ENCODE data around the gene BNIP3.
A peak's percentile ranks its signal among the peaks of the same experiment; 100 is the strongest.

Gene BNIP3

GRCh38 chr10:131981429-131982184 is at the start of gene BNIP3:
TSS of gene BNIP3 (minus strand) at chr10:131981923. CDS start at chr10:131981806, 117 bp downstream.
- FAIRE-seq (peak; percentile 66), DNase-seq (ENCODE audit: extremely low spot score, insufficient read length, low read depth) (peak; percentile 98)

GRCh38 chr10:132030898-132031463 is 49.3 kb upstream of the BNIP3 start:
- FAIRE-seq: no peak
- DNase-seq (ENCODE audit: extremely low spot score, insufficient read length, low read depth): no peak

DNA sequence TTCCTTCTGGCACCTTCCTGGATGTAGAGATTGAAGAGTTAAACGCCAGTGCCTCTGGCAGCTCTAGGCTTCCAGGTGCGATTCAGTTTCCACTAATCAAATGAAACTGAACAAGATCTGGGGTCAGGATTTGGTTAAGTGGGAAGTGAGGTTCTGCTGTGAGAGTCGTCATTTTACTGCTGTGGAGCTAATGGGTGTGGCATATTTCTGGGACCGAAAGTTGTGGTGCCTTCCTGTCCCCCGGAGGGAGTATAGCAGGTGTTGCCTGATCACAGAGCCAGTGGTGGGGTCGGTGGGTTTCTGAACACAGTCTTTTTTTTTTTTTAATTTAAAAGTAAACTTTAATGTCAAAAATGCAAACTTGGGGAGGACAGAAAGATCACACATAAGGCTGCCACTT is 47.0 kb upstream of the BNIP3 start:
- FAIRE-seq: no peak

GRCh38 chr10:132027423-132027983 is 45.8 kb upstream of the BNIP3 start:
- no peak for DNase-seq (ENCODE audit: extremely low spot score, insufficient read length, low read depth)
- no peak for FAIRE-seq

More for the DNA sequence above, 47.0 kb upstream of the BNIP3 start:
- DNase-seq (ENCODE audit: extremely low spot score, insufficient read length, low read depth): no peak

GRCh38 chr10:132023092-132023811 is 41.5 kb upstream of the BNIP3 start:
- DNase-seq (ENCODE audit: extremely low spot score, insufficient read length, low read depth): peak; percentile 47
- peak; percentile 89 for FAIRE-seq

DNA sequence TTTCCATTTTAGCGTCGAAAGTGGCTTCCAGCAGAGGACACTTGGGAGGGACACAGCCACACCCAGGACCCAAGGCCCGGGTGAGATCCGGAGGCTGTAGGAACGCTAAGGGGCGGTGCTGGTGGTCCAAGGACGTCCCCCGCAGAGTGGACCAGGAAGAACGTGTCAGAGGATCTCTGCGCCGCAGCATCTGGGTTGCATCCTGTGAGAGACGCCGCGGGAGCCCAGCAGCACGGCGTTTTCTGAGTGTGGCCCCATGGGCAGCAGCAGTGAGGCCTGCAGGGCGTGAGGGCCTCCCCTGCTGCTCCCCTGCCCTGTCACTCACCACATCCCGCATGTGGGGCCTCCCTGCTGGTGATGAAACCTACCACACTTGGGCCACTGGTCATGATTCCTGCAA is 40.5 kb upstream of the BNIP3 start:
- no peak for FAIRE-seq

DNA sequence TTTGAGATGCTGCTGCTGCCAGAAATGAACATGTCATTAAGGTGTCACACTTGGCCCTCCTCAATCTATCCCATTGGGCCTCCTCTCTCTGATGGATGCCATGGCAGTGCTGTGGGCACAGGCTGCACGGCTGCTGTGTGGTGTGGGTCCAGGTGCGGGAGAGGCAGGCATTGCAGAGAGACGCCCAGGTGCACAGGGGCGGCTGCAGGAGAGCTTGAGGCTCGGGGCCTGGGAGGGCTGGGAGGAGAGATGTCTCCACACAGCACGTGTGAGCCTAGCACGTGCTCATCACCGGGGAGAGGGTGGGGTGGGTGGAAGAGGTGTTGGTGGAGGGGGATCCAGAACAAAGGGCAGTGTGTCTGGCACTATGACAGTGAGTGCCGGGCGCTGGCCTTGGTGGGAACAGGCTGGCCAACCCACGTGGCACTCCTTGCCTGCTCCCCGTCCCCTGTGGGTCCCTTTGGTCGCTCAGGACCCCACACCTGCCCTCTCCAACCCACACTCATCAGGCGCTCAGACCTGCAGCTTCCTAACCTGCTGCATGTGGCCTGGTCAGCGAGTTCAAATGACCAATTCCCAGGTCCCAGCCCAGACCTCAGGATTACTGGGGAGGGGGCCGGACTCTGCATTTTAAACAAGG is 39.9 kb upstream of the BNIP3 start:
- FAIRE-seq: no peak
- no peak for DNase-seq (ENCODE audit: extremely low spot score, insufficient read length, low read depth)

More for the DNA sequence above, 40.5 kb upstream of the BNIP3 start:
- no peak for DNase-seq (ENCODE audit: extremely low spot score, insufficient read length, low read depth)

DNA sequence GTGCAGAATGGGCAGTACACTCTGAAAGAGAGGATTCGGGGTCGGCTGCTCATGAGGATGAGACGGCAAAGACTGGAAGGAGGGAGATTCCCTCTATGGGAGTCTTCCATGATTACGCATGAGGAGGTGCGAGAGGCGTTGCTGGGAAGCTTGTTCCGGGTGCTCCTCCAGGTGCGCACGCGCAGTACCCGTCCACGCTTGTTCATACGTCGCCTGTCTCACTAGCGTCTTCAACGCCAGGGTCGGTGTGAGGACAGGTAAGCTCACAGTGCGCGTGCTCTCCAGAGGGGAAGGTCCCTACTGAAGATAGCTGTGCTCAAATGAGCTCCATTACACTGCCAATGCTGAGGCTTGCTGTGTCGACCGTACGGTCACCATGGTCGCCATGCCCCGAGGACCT is 39.3 kb upstream of the BNIP3 start:
- no peak for FAIRE-seq
- no peak for DNase-seq (ENCODE audit: extremely low spot score, insufficient read length, low read depth)

DNA sequence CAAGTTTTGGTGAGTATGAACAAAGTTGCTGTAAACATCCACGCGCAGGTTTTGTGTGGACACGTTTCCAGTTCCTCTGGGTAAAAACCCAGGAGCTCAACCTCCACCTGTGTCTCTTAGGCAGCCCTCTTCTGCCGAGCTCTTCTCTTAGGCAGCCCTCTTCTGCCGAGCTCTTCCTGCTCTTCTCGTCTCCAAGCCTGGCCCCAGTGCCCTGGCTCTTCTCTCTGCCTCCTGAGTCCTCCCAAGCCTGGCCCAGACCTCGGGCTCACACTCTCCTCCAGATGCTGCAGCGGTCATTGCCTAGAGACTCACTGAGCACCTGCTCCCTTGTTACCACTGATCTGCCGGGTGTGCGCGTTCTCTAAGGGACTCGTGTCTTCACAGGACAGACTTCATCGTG is 38.7 kb upstream of the BNIP3 start:
- FAIRE-seq (no peak), DNase-seq (ENCODE audit: extremely low spot score, insufficient read length, low read depth) (no peak)

DNA sequence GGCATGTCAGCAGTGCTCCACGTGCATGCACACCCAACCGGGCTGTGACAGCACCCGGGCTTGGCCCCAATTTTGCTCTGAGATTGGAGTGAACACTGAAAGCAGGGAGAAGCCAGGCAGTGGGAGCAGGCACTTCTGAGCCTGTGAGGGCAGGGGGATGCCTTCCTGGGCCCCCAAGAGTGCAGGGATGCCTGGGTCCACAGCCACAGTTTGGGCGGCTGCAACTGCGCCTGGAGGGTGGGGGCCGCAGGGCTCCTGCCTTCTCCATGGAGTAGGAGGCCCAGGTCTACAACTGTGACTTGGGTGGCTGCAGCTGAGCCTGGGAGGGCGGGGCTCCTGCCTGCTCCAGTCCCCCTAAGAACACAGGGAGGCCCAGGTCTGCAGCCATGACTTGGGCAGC is 37.6 kb upstream of the BNIP3 start:
- DNase-seq (ENCODE audit: extremely low spot score, insufficient read length, low read depth) (no peak), FAIRE-seq (no peak)

DNA sequence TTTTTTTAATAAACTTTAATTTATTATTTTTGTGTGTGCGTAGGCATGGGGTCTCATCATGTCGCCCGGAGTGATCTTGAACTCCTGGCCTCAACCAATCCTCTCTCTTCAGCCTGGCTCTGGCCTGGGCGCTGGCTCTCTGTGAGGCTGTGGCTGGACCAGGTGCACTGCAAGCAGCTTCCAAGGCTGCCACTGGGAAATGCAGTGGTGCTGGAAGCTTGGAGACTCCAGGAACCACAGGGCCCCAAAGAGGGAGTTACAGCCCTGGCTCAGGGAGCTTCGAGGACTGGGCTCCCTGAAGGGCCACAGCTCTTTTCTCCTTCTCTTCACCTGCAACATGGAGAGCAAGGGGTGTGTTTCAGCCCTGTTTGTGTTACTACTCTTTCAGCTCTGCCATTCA is 36.7 kb upstream of the BNIP3 start:
- FAIRE-seq: no peak
- no peak for DNase-seq (ENCODE audit: extremely low spot score, insufficient read length, low read depth)

- FAIRE-seq: no peak
- no peak for DNase-seq (ENCODE audit: extremely low spot score, insufficient read length, low read depth)
Measured at GRCh38 chr10:132016514-132016913, 34.8 kb upstream of the BNIP3 start.

- FAIRE-seq (no peak), DNase-seq (ENCODE audit: extremely low spot score, insufficient read length, low read depth) (no peak)
Measured at GRCh38 chr10:132011445-132011844, 29.7 kb upstream of the BNIP3 start.

GRCh38 chr10:132011024-132011423 is 29.3 kb upstream of the BNIP3 start:
- FAIRE-seq: no peak
- no peak for DNase-seq (ENCODE audit: extremely low spot score, insufficient read length, low read depth)

GRCh38 chr10:132010483-132010882 is 28.8 kb upstream of the BNIP3 start:
- no peak for DNase-seq (ENCODE audit: extremely low spot score, insufficient read length, low read depth)
- no peak for FAIRE-seq

GRCh38 chr10:132009575-132009974 is 27.9 kb upstream of the BNIP3 start:
- FAIRE-seq (no peak), DNase-seq (ENCODE audit: extremely low spot score, insufficient read length, low read depth) (no peak)

DNA sequence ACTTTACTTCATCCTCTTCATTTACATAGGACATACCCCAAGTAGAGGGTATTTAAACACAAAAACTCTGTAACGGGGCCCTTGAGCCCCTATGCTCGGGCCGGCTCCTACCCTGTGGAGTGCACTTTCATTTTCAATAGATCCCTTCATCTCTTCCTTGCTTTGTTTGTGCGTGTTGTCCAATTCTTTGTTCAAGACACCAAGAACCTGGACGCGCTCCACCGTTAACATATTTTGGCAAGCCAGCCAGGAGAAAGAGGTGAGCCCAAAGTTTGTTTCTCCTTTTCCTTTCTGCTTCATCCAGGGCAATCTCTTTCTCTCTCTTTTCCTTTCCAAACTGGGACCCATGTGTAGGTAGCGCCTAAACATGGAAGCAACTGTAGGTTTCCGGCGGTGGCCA is 26.0 kb upstream of the BNIP3 start:
- DNase-seq (ENCODE audit: extremely low spot score, insufficient read length, low read depth) (no peak), FAIRE-seq (no peak)

DNA sequence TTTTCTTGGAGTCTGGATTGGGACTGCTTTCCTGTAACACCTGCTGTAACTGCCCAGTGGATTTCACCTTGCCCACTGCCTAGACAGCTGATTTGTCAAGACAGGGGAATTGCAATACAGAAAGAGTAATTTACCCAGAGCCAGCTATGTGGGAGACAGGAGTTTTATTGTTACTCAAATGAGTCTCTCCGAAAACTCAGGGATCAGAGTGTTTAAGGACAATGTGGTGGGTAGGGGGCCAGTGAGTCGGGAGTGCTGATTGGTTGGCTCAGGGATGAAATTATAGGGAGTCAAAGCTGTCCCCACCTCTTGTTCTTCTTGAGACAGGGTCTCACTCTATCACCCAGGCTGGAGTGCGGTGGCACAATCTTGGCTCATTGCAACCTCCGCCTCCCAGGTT is 25.2 kb upstream of the BNIP3 start:
- no peak for DNase-seq (ENCODE audit: extremely low spot score, insufficient read length, low read depth)
- FAIRE-seq: no peak

GRCh38 chr10:132005147-132005546 is 23.4 kb upstream of the BNIP3 start:
- FAIRE-seq (no peak), DNase-seq (ENCODE audit: extremely low spot score, insufficient read length, low read depth) (no peak)

GRCh38 chr10:132004052-132004451 is 22.3 kb upstream of the BNIP3 start:
- no peak for FAIRE-seq
- DNase-seq (ENCODE audit: extremely low spot score, insufficient read length, low read depth): no peak

Data from GM18507 (cell line).